Ureter (tissue), 1 donor: Measurements from ENCODE around the gene GBE1. TPM values are rescaled to one million over a fixed set of nuclear protein-coding genes. Genes with fewer than 3 reads are reported as not detected.

ENCODE experiments used
- DNase-seq: peaks from one replicate; pipeline ENCODE4 v3.0.0-alpha.2; 2020; ENCODE audit warnings: low spot score
- total RNA-seq: library from RNA; stranded (reverse); gene quantifications from one replicate; pipeline ENCODE4 v1.2.4, GENCODE V29; 2023
- donor health status: DM: yes; HTN: yes; CAD: no.

GBE1 gene
- total RNA-seq, 1 donor from 2014 or later, result 28.8 TPM

DNA sequence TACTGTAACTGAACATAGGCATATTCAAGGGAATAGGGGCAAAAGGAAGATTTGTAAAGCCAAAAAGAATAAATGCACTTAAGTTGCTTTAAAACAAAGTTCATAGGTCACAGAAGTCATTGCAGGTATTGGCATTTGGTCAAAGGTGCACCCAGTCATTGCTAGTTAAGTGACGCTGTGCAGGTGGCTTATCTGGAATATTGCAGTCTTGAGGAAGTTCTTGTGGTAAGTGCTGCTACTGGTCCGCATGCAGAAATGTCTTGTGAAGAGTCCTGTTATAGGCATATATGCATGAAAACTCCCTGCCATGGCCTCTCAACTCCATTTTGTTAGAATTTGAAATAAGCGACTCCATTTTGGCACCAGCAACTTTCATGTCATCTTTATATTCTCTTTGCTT lies 293.1 kb downstream of the GBE1 start:
- DNase-seq, result no peak

DNA sequence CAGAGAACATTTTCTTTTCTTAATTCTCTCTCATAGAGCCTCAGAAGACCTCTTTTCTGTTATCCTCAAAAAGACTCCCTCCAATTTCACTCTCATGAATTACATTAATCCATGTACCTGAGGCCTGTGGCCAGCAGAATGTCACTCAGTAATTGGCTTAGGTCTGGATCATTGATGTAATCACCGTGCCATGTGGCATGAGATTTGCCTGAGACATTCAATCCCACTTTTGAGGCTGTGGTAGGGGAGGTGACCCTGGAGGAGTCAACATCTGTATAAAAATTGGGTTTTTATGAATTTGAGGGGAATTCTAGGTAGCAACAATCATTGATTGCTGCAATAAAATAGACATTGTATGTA lies 295.3 kb downstream of the GBE1 start:
- no peak for DNase-seq

DNA sequence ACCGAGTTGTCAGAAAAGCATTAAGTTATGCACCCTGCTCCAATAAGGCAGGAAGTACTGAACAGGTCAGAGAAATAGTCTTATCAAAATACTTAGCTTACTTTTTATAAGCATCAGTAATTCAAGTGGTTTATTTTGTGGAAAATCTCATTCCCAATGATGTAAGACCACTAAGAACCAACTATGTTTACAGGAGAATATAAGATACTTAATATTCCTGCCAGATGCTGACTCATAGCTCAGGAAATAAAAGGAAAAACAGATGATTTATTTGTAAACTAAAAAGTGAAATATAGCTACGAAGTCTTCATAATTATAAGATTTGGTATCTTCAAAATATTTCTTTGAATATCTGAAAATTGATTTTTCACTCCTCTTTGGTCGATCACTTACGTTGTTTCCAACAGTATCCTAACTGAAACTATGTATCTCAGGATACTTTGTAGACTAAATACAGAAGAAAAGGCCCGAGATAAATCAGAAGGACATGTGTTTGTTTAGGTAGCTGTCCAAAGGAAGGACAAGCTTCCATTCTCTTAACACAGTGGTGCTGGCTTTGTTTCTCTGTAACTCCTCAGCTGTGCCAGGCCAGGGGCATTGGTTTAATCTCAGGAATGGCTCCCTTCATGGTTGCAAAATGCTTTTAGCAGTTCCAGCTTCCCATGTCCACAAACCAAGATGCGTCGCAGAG lies 295.8 kb downstream of the GBE1 start:
- DNase-seq, result no peak

DNA sequence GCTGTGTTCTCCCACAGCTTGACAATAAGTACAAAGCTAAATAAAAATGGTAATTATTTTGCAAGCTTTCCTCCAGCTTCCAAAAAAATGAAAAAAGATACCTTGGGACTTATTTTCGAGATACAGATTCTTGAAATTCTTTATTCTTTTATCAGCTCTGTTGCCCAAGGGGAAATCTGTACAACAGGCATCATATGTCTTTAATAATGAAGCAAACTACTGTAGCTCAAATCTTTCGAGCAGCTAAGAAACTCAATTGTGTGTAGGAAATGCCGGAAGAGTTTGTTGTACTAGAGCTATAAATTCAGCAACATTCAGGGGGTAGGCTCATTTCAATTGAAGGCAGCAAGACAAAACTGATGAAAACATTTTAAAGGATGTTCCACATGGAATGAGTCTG lies 297.7 kb downstream of the GBE1 start:
- no peak for DNase-seq

DNA sequence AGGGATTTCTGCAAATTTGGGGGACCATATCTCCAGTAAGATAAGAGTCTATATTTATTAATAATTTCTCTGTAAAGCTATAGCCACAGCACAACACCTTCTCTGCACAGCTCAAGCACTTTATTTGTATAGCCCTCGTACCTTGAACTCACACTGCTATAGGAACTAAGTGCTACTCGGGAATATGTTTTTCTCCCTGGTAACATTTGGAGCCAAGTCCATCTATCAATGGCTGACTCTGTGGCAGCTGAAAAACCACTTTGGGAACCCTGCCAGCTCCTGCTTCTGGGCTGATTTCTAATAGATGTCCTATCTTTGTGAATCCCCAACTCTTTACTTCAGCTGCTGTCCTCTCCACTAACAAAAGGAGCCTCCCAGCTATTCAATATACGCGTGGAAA lies 298.5 kb downstream of the GBE1 start:
- DNase-seq, result no peak

DNA sequence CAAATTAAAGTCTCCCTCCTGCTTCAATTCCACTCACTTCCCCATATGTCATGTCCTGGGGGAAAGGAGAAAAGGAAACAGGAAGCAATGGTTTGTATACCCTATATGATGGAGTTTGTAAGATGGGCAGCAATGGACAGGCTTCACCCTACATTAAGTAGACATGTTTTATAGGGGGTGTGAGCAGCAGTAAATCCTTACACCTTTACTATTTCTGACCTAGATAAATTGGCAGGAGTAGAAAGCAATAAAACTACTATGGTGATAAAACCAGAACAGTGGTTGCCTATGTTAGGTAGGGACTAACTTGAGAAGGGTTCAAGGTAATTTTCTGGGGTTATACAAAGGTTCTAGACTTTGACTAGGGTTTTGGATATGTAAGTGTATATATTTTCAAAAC lies 301.7 kb downstream of the GBE1 start:
- DNase-seq, result no peak

DNA sequence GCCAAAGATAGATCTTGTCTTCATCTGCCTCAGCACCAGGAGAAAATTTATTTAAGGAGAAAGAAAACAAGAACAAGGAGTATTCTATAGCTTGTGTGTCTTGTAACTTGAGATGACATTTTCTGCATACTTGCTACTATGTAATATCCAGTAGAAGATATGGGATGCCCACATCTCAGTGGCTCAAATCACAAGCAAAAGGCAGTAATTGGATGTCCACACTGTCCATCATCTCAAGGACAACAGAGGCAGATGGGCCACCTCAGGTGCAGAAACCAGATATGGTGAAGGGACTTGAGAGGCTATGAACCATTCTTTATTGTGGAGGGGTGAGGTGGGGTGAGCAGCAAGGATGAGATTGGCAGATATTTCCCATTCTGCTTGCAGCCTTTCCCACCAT lies 309.0 kb downstream of the GBE1 start:
- DNase-seq, result no peak

DNA sequence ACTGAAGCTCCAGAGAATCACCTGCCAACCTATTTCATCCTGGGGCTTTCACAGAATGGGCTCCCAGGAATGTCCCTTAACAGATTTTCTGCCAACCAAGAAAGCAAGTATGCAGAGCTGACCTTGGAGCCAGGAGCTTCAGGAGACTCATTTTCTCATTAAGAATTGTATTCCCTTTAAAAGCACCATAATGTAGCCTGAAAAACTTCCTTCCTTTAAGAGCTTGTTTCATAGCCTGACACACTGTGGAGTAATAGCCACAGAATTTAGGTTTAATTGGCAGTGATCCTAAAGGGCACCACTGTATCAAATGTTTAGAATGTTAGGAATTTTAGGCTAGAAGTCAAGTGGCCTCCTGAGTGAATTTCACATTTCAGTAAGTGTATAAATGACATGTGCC lies 309.8 kb downstream of the GBE1 start:
- no peak for DNase-seq

DNA sequence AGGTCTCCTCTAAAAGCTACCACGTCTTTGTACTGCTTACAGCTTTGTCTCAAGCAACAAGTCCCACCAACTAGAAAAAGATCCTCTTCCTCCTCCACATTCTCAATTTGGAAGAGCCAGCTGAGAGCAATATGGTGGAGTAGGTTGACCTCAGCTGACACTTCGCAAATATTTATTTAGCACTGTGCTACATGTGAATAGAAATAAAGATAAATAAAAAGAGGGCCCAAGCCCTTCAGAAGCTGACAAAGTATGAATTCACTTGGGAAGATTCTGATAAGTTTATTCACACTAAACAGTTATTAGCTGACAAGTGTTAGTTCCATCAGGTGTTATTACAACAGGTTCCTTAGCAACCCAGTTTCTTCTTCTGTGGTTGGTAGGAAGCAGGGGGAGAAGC lies 310.3 kb downstream of the GBE1 start:
- DNase-seq, result no peak

DNA sequence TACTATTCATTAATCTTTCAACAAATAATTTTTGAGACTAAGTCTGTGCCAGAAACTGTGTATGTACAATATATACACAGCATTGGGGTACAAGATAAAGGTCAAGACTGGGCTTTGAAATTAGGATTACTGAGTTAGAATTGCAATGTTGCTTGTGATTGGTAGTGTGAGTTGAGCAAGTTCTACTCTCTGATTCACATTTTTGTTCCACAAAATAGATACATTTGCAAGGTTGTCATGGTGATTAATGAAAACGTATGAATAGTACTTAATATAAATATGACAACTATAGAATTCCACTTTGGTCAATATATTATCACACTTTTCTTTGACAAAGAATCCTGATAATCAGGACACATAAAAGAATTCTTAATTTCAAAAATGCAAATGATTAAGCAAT lies 314.6 kb downstream of the GBE1 start:
- no peak for DNase-seq

DNA sequence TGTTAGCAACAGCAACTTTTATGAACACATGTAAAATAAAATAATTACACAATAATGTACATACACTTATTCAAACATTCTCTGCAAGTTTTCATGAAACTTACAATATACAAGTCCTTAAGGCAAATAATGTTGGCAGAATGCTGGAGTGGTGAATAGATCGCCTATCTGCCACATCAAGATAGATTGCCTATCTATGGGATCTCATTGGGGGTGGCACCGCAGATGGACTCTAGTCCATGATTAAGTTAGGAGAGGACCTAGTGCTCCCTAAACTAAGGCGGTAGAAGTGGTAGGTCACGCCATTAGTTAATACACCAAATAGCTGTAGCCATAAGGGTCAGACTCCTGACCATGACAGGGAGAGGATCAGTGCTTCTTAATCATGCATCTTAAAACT lies 315.7 kb downstream of the GBE1 start:
- DNase-seq, result no peak

DNA sequence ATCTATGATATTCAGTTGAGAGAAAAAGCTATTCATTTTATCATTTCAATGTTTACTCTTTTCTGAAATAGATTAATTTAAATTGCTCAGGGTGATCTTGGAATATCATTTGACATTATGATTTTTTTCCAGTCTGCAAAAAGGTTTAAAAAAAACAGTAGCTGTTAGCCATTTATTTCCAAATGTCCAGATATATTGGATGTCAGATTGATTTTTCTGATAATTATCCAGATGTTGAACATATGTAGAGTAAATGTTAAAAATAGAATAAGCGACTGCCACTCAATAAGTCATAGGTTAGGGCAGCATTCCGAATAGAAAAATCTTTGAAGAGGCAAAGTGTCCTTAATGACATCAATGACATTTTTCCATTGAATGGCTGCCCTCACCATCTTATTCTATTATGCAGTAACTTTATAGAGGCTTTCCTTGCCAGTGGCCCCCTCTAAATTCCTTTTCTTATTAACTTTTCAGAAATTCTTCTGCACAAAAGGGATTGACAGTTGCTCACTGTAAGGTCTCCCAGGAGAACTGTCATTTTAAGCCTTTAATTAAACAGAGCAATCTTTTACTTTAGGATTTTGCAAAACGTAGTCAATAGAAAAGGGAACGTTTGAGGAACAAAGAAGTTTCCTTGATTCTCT lies 316.5 kb downstream of the GBE1 start:
- DNase-seq, result no peak

DNA sequence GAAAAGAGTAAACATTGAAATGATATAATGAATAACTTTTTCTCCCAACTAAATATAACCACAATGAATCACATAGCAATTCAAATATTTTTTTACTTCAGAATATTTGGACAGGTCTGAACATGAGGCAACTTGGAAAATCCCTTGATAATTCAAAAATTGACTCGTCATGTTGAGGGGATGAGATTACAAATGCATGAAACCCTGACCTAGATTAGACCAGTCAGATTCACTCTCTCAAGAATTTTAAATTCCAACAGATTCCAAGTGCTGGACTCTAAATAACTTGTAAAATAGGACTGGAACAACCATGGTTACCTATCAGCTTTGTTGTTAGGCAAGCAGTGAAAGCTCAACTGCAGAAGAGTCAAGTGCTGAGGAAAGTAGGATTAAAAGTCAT lies 317.5 kb downstream of the GBE1 start:
- DNase-seq, result no peak

DNA sequence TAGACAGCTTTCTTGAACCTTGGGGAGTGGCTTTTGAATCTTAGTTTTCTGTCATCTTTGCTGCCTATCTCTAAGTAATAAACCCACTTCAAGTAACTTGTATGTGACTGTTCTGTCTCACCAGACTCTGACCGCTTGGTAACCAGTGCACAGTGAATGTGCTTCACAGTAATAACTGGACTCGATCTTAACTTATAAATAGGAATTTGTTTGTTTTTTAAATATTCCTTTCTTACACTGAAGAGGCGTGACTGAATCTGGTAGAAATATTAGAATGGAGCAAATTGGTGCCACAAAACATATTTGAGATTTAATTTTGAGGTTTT lies 318.0 kb downstream of the GBE1 start:
- DNase-seq, result no peak

DNA sequence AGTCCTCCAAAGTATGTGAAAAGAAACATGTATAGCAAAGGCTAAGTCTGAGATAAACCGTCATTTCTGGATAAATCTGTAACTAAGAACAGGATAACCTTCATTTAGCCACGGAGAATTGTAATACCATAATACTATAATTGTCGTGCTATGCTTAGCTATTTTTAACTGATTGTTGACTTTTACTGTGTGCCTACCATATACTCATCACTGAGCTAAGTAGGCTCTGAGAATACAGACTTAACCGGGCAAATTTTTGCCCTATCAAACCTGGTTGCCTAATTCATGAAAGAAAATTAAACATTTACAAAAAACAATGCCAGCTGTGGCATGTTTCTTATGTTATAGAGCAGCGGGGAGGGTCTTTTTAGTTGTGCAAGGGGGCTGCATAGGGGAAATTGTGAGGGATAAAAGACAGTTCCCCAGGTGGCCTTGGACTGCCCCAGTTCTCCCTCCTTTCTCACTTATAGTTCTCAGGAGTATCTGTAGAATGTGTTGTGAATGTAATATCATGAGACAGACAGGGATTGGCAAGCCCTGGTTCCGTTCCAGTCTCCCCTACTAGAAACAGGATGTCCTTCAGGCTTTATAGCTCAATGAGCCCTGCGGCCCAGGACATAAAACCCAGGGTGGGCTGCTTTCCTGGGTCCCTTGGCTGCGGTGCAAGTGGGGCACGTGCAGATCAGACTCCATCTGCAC lies 318.5 kb downstream of the GBE1 start:
- no peak for DNase-seq

DNA sequence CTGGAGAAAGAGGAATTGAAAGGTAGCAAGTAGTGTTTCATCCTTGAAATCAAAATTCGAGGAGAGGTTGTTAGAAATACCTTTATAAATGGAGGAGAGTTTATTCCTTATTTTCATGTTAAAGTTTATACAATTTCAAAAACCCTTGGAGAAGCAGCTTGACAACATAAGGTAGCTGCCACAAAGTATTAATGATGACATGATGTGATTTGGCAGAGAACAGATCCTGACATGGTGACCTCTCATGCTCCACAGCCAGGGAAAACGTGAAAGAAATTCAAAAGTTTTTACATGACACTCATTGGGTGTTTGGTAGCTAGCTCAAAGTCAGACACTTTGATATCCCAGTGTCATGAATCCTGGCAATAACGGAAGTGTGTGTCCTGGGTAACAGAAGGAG lies 320.8 kb downstream of the GBE1 start:
- no peak for DNase-seq
